Ishikawa (cell line): Measurements from ENCODE around the gene ACTMAP.
A peak's percentile ranks its signal among the peaks of the same experiment; 100 is the strongest.

Experiments
- CEBPB ChIP-seq: IDR thresholded peaks from 2 replicates; pipeline ENCODE4 v1.6.1; 2012
- CREB1 ChIP-seq: IDR thresholded peaks from 2 replicates; pipeline ENCODE4 v1.6.1; 2012; ENCODE audit warnings: low read depth
- EGR1 ChIP-seq: IDR thresholded peaks from 2 replicates; pipeline ENCODE4 v1.6.1; 2012
- EP300 ChIP-seq: IDR thresholded peaks from 2 replicates; pipeline ENCODE4 v1.6.1; 2012; ENCODE audit warnings: borderline replicate concordance
- FOXM1 ChIP-seq: IDR thresholded peaks from 2 replicates; pipeline ENCODE4 v1.6.1; 2012; ENCODE audit warnings: low read depth, borderline replicate concordance
- MAX ChIP-seq: IDR thresholded peaks from 2 replicates; pipeline ENCODE4 v1.6.1; 2012
- NFIC ChIP-seq: IDR thresholded peaks from 2 replicates; pipeline ENCODE4 v1.6.1; 2012
- RAD21 ChIP-seq: IDR thresholded peaks from 2 replicates; pipeline ENCODE4 v1.6.1; 2012; ENCODE audit warnings: low read depth
- TAF1 ChIP-seq: IDR thresholded peaks from 2 replicates; pipeline ENCODE4 v1.6.1; 2012; ENCODE audit warnings: low read depth, mild to moderate bottlenecking
- TCF12 ChIP-seq: IDR thresholded peaks from 2 replicates; pipeline ENCODE4 v1.6.1; 2012; ENCODE audit warnings: low read depth
- TEAD4 ChIP-seq: IDR thresholded peaks from 2 replicates; pipeline ENCODE4 v1.6.1; 2012
- YY1 ChIP-seq: IDR thresholded peaks from 2 replicates; pipeline ENCODE4 v1.6.1; 2012; ENCODE audit warnings: low read depth
- ZBTB7A ChIP-seq: IDR thresholded peaks from 2 replicates; pipeline ENCODE4 v1.6.1; 2012; ENCODE audit warnings: low read depth
- TF ChIP-seq, protein P1 (sequence below): IDR thresholded peaks from 2 replicates; pipeline ENCODE4 v1.6.1; 2012; ENCODE audit warnings: low read depth, mild to moderate bottlenecking
- TF ChIP-seq, protein P2 (sequence below): IDR thresholded peaks from 2 replicates; pipeline ENCODE4 v1.6.1; 2012

ACTMAP gene

DNA sequence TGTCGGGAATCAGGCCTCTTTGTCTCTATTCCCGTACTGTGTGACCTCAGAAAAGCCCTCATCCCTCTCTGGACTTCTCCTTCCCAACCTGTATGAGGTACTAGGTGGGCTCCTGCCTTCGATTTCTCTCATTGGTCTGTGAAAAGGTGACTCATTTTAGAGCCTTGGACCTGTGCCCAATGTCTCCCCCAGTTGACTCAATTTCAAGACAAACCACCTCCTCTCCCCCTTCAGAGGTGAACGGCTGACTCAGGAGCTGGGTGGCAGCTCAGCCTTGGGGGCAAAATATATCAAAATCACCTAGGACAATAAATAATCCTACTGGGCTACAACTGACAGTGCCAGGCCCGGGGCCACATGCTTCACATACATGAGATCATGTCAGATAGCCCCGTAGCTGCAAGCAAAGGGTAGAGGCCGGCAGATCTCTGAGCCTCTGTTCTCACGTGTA is 34.2 kb downstream of the ACTMAP start:
- 0 out of 2 replicates have a peak, but pooled peaks have one; percentile 33 for TF ChIP-seq NFIC
- TF ChIP-seq, protein P1, sequence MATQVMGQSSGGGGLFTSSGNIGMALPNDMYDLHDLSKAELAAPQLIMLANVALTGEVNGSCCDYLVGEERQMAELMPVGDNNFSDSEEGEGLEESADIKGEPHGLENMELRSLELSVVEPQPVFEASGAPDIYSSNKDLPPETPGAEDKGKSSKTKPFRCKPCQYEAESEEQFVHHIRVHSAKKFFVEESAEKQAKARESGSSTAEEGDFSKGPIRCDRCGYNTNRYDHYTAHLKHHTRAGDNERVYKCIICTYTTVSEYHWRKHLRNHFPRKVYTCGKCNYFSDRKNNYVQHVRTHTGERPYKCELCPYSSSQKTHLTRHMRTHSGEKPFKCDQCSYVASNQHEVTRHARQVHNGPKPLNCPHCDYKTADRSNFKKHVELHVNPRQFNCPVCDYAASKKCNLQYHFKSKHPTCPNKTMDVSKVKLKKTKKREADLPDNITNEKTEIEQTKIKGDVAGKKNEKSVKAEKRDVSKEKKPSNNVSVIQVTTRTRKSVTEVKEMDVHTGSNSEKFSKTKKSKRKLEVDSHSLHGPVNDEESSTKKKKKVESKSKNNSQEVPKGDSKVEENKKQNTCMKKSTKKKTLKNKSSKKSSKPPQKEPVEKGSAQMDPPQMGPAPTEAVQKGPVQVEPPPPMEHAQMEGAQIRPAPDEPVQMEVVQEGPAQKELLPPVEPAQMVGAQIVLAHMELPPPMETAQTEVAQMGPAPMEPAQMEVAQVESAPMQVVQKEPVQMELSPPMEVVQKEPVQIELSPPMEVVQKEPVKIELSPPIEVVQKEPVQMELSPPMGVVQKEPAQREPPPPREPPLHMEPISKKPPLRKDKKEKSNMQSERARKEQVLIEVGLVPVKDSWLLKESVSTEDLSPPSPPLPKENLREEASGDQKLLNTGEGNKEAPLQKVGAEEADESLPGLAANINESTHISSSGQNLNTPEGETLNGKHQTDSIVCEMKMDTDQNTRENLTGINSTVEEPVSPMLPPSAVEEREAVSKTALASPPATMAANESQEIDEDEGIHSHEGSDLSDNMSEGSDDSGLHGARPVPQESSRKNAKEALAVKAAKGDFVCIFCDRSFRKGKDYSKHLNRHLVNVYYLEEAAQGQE = no peak
- no peak for TF ChIP-seq CEBPB
- TF ChIP-seq MAX = no peak

DNA sequence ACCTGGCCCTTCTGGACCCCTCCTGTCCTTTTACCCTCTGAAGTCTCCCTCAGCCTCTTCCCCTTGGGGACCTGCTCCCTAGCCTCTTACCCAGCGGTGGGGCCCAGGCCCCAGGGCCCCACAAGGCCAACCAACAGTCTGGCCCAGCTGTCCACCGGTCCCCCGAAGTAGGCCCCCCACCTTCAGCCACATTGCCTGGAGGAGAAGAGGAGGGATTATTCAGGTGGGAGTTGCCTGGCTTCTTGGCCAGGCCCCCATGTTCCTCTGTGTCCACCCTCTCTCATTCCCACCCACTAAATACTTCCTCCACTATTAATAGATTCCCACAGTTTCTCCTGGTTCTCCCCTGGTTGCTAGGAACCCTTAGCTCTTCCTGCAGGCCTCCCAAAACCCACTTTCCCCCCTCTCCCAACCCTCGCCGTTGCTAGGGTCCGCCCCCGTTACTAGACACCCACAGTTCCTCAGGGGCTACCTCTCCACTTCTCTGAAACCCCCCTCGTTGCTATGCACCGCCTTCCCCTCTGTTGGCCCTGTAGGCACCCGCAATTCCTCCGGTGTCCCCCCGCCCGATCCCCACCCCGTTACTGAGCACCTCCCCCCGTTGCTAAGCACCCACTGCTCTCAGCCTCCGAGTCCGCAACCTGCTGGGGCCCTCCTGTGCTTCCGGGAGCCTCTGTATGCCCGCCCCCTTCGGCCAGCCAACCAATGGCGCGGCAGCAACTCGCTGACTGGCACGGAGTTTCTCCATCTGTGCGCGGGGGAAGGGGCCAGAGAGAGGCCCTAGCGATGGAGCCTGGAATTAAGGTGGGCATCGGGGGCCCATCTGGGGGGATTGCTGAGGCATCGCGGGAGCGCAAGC is 35.6 kb downstream of the ACTMAP start:
- TF ChIP-seq NFIC (no peak), TCF12 (no peak), YY1 (no peak), TAF1 (no peak; the same call in 1 of the 2 replicates), CEBPB (no peak), RAD21 (no peak), EP300 (no peak), CREB1 (no peak)
- TF ChIP-seq, protein P2, sequence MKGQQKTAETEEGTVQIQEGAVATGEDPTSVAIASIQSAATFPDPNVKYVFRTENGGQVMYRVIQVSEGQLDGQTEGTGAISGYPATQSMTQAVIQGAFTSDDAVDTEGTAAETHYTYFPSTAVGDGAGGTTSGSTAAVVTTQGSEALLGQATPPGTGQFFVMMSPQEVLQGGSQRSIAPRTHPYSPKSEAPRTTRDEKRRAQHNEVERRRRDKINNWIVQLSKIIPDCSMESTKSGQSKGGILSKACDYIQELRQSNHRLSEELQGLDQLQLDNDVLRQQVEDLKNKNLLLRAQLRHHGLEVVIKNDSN = no peak

- no peak for TF ChIP-seq EP300
- no peak for TF ChIP-seq RAD21
- TF ChIP-seq CEBPB = no peak
- TF ChIP-seq TCF12 = no peak
- no peak for TF ChIP-seq FOXM1
- TF ChIP-seq TAF1 = no peak
- TF ChIP-seq, protein P2 = no peak
- no peak for TF ChIP-seq CREB1
- TF ChIP-seq NFIC = no peak
- TF ChIP-seq, protein P1 = no peak
- no peak for TF ChIP-seq EGR1
- no peak for TF ChIP-seq YY1
- no peak for TF ChIP-seq MAX
- no peak for TF ChIP-seq ZBTB7A
- no peak for TF ChIP-seq TEAD4
Measured at GRCh38 chr19:40713939-40714338, 36.3 kb downstream of the ACTMAP start.

- no peak for TF ChIP-seq EGR1
- TF ChIP-seq CREB1 = no peak
- TF ChIP-seq TCF12 = no peak
- TF ChIP-seq FOXM1 = no peak
- TF ChIP-seq RAD21 = no peak
- TF ChIP-seq, protein P2 = no peak
- TF ChIP-seq YY1 = no peak
- TF ChIP-seq, protein P1 = no peak
- TF ChIP-seq NFIC = no peak
- no peak for TF ChIP-seq TAF1
- TF ChIP-seq MAX = no peak
Measured at GRCh38 chr19:40709817-40710216, 40.5 kb downstream of the ACTMAP start.
